OCI-LY3 (cell line): Measurements from ENCODE around the gene ERCC8.

Source experiments
- CTCF ChIP-seq: fragments of 200-600, 300-600 bp; sonication (generic); IDR thresholded peaks from 2 replicates; pipeline ENCODE4 v1.5.1; 2014; ENCODE audit warnings: antibody characterized with exemption, low read length, low read depth
- EZH2phosphoT487 ChIP-seq: fragments of 200-600 bp; shearing (Covaris generic); IDR thresholded peaks from 2 replicates; pipeline ENCODE4 v1.6.1; 2018; ENCODE audit warnings: antibody characterized with exemption, mixed run types, low read depth

- TF ChIP-seq CTCF (no peak), EZH2phosphoT487 (no peak)
These were observed at the start of gene ERCC8, which contains the start of gene NDUFAF2 for GRCh38 chr5:60944904-60945812.
